Kidney glomerular epithelial cell (primary cell): Measurements from ENCODE around the gene PHACTR4.
"Not testable (repeated sequence)": the region's sequence is repeated elsewhere in the genome, so short reads cannot be mapped to it uniquely, and the experiment has no call there.

ENCODE experiments used
- DNase-seq: peaks from one replicate; lab custom pipeline; 2025; lab: John Stamatoyannopoulos, UW

Gene PHACTR4

GRCh38 chr1:28371010-28371377, 1.5 kb downstream of the PHACTR4 start:
- no peak for DNase-seq

DNA sequence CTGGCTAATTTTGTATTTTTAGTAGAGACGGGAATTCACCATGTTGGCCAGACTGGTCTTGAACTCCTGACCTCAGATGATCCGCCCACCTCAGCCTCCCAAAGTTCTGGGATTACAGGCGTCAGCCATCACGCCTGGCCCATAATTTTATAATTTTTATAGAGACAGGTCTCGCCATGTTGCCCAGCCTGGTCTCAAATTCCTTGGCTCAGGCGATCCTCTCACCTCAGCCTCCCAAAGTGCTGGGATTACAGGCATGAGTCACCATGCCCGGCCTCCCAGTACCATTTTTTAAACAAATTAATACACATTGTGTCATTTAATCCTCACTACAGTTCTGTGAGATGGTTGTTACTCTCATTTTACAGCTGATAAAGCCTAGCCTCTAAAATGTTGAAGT, 3.9 kb downstream of the PHACTR4 start:
- not testable (repeated sequence) for DNase-seq

- peak; percentile 47 for DNase-seq
These were observed 4.8 kb downstream of the PHACTR4 start for GRCh38 chr1:28374297-28374696.

DNA sequence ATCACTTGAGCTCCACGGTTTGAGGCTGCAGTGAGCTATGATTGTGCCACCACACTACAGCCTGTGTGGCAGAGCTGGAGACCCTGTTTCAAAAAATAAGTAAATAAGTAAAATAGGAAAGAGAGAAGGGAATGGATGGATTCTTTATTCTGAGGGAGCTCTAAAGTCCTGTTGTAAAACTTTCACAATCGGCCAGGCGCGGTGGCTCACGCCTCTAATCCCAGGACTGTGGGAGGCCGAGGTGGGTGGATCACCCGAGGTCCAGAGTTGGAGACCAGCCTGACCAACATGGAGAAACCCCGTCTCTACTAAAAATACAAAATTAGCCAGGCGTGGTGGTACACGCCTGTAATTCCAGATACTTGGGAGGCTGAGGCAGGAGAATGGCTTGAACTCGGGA, 6.1 kb downstream of the PHACTR4 start:
- not testable (repeated sequence) for DNase-seq

DNA sequence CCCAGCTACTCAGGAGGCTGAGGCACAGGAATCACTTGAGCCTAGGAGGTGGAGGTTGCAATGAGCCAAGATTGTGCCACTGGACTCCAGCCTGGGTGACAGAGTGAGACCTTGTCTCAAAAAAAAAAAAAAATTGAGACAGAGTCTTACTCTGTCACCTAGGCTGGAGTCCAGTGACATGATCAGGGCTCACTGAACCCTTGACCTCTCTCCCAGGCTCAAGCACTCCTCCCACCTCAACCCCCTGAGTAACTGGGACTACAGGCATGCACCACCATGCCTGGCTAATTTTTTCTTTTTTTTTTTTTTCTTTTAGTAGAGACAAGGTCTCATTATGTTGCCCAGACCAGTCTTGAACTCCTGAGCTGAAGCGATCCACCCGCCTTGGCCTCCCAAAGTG, 6.7 kb downstream of the PHACTR4 start:
- DNase-seq: not testable (repeated sequence)

- no peak for DNase-seq
These were observed 9.4 kb downstream of the PHACTR4 start for GRCh38 chr1:28378906-28379305.

DNA sequence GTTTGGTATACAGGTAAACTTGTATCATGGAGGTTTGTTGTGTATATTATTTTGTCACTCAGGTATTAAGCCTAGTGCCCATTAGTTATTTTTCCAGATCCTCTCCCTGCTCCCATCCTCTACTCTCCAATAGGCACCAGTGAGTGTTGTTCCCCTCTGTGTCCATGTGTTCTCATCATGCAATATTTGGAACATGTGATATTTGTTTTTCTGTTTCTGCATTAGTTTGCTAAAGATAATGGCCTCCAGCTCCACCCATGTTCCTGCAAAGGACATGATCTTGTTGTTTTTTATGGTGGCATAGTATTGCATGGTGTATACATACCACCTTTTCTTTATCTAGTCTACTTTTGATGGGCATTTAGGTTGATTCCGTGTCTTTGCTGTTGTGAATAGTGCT, 10.9 kb downstream of the PHACTR4 start:
- DNase-seq: no peak

- not testable (repeated sequence) for DNase-seq
These were observed 14.2 kb downstream of the PHACTR4 start for GRCh38 chr1:28383785-28384184.

DNA sequence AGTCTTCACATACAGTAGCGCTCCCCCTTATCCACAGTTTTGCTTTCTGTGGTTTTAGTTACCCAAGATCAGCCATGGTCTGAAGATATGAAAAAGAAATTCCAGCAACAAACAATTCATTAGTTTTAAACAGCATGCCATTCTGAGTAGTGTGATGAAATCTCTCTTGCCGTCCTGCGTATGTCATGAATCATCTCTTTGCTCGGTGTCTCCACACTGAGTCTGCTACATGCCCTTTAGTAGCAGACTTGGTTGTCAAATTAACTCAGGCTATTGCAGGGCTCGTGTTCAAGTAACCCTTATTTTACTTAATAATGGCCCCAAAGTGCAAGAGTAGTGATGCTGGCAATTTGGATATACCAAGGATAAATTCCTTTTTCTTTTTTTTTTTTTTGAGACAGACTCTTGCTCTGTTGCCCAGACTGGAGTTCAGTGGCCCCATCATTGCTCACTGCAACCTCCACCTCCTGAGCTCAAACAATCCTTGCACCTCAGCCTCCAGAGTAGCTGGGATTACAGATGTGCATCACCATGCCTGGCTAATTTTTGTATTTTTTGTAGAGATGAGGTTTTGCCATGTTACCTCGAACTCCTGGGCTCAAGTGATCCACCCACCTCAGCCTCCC, 22.6 kb downstream of the PHACTR4 start:
- DNase-seq: peak; percentile 62

- DNase-seq: no peak
These were observed 24.6 kb downstream of the PHACTR4 start for GRCh38 chr1:28394136-28394535.

DNA sequence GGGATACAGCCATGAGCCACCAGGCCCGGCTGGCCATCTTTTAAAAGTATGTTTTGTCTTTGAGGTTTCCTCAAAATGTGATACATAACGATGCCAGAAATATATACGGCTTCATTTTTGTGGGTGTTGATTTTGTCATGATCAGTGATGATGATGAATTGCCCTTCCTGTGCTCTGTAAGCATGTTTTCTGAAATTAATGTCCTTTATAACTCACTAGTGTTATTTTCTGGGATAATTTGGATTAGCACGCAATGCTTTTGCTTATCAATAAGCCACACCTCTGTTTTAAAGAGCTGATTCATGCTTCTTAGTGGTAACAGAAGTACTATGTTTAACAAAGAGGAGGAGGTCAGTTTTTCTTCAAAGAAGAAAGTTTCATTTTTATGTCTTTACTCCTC, 25.6 kb downstream of the PHACTR4 start:
- no peak for DNase-seq

DNA sequence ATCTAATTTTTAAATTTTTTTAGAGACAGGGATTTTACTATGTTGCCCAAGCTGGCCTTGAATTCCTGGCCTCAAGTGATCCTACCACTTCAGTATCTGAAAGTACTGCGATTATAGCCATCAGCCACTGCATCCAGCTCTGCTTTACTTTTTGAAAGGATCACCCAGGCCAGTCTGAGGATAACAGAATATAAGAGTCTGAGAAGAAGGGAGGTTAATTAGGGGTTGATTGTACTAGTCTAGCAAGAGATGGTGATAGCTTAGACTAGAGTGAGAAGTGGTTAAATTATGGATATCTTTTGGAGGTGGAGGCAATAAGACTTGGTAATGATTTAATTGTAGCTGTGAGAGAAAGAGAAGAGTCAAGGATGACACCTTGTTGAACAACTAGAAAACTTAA, 32.2 kb downstream of the PHACTR4 start:
- no peak for DNase-seq

GRCh38 chr1:28409090-28409489, 39.5 kb downstream of the PHACTR4 start:
- no peak for DNase-seq

- DNase-seq: no peak
These were observed 42.1 kb downstream of the PHACTR4 start for GRCh38 chr1:28411656-28412055.

GRCh38 chr1:28412731-28413130, 43.2 kb downstream of the PHACTR4 start:
- peak; percentile 6 for DNase-seq

- no peak for DNase-seq
These were observed 47.1 kb downstream of the PHACTR4 start for GRCh38 chr1:28416509-28417194.

DNA sequence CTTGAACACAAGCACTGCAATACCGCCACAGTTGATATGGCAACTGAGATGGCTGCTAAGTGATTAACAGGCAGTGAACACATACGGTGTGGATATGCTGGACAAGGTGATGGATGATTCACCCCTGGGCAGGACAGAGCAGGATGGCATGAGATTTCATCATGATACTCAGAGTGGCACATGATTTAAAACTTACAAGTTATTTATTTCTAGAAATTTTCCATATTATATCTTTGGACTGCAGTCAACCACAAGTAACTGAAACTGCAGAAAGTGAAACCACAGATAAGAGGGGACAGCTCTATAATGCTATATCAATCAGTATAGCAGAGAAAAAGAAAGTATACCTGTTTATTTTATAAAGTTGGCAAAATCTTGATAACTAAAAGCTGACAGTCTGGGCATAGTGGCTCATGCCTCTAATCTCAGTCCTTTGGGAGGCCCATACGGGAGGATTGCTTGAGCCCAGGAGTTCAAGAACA, 47.9 kb downstream of the PHACTR4 start:
- peak; percentile 94 for DNase-seq

- no peak for DNase-seq
These were observed 48.5 kb downstream of the PHACTR4 start for GRCh38 chr1:28417926-28418637.

DNA sequence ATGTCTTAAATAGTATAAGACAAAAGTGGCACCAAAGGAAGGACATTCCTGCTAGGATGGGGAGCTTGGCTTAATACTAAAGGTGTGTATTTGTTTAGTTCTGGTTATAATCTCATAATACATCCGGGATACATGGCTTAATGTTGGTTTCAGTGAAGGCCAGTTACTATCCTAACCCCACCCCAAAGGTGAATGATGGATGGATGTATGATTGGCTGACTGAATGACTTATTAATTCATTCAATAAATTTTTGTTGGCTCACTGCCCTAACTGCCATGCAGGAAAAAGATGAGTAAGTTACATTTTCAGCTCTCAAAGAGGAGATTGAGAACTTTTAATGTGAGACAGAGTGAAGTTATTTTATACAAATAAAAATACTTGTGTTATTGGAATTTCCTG, 52.2 kb downstream of the PHACTR4 start:
- DNase-seq: no peak

GRCh38 chr1:28426831-28427230, 57.3 kb downstream of the PHACTR4 start:
- DNase-seq: no peak

GRCh38 chr1:28428012-28428411, 58.5 kb downstream of the PHACTR4 start:
- DNase-seq: no peak

- no peak for DNase-seq
These were observed 59.5 kb downstream of the PHACTR4 start for GRCh38 chr1:28428990-28429520.

DNA sequence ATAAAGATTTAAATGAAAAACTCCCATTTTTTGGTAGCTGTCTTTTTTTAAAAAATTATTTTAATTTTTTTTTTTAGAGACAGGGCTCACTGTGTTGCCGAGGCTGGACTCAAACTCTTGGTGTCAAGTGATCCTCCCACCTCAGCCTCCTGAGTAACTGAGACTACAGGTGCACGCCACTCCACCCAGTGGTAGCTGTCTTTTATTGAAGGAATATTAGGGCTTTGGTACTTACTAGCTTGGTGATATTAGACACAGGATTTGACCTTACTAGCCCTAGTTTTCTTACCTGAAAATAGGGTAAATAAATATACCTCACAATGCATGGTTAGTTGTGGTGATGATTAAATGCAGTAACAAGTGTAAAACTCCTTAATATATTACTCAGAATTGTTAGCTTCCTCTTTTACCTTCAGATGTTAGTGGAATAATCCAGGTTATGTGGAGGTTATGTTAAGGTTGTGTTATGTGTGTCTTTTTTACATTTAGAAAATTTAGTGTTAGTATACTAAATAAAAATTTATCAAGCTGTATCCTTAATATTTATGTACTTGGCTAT, 66.8 kb downstream of the PHACTR4 start:
- DNase-seq: no peak
